Measurements from ENCODE around the gene TRIM71. TPM values are rescaled to one million over a fixed set of nuclear protein-coding genes. Genes with fewer than 3 reads are reported as not detected.

TRIM71 gene
- total RNA-seq, 2 donors from 2014 or later = not detected

- no peak overlapping the region for H3K4me3 ChIP-seq
- no peak for TF ChIP-seq CTCF (IDR thresholded peaks at IDR 0.05)
- H3K27ac ChIP-seq = no peak overlapping the region
- H3K27me3 ChIP-seq (replicated peaks; ENCODE audit: insufficient read depth) = no peaks in the 10 kb centered on the region
- H3K9me3 ChIP-seq = no peaks in the 10 kb centered on the region
- no peak for DNase-seq (ENCODE audit: low spot score)
- no peak for ATAC-seq (ENCODE audit: insufficient number of reproducible peaks, low FRiP score, low read depth)
- H3K36me3 ChIP-seq = no peaks in the 10 kb centered on the region
- no peaks in the 10 kb centered on the region for H3K4me1 ChIP-seq (ENCODE audit: control insufficient read depth in 1 of 2, low read depth in 2 of 2)
Measured at GRCh38 chr3:32891365-32891764, 73.6 kb downstream of the TRIM71 start.

GRCh38 chr3:32892625-32893598 is 75.1 kb downstream of the TRIM71 start:
- no peaks in the 10 kb centered on the region for H3K9me3 ChIP-seq
- H3K4me3 ChIP-seq = no peak overlapping the region
- ATAC-seq (ENCODE audit: insufficient number of reproducible peaks, low FRiP score, low read depth) = no peak
- H3K36me3 ChIP-seq = no peaks in the 10 kb centered on the region
- H3K27ac ChIP-seq = no peak overlapping the region
- no peak for DNase-seq (ENCODE audit: low spot score)
- TF ChIP-seq CTCF (IDR thresholded peaks at IDR 0.05) = no peak
- no peaks in the 10 kb centered on the region for H3K27me3 ChIP-seq (replicated peaks; ENCODE audit: insufficient read depth)
- no peaks in the 10 kb centered on the region for H3K4me1 ChIP-seq (ENCODE audit: control insufficient read depth in 1 of 2, low read depth in 2 of 2)

- no peaks in the 10 kb centered on the region for H3K9me3 ChIP-seq
- H3K27me3 ChIP-seq (replicated peaks; ENCODE audit: insufficient read depth) = no peaks in the 10 kb centered on the region
- H3K36me3 ChIP-seq = no peaks in the 10 kb centered on the region
- ATAC-seq (ENCODE audit: insufficient number of reproducible peaks, low FRiP score, low read depth) (no peak), DNase-seq (ENCODE audit: low spot score) (no peak)
- H3K4me1 ChIP-seq (ENCODE audit: control insufficient read depth in 1 of 2, low read depth in 2 of 2) = no peaks in the 10 kb centered on the region
- TF ChIP-seq CTCF (IDR thresholded peaks at IDR 0.05) = no peak
- no peak overlapping the region for H3K4me3 ChIP-seq
- no peak overlapping the region for H3K27ac ChIP-seq
Measured at GRCh38 chr3:32894977-32895376, 77.2 kb downstream of the TRIM71 start.

- ATAC-seq (ENCODE audit: insufficient number of reproducible peaks, low FRiP score, low read depth) = no peak
- DNase-seq (ENCODE audit: low spot score) = no peak
- Histone ChIP-seq H3K27ac (no peak overlapping the region), H3K4me1 (ENCODE audit: control insufficient read depth in 1 of 2, low read depth in 2 of 2) (no peaks in the 10 kb centered on the region), H3K36me3 (no peaks in the 10 kb centered on the region), H3K9me3 (no peaks in the 10 kb centered on the region), H3K27me3 (replicated peaks; ENCODE audit: insufficient read depth) (no peaks in the 10 kb centered on the region), H3K4me3 (no peak overlapping the region)
- no peak for TF ChIP-seq CTCF (IDR thresholded peaks at IDR 0.05)
Measured at GRCh38 chr3:32895701-32896100, 77.9 kb downstream of the TRIM71 start.

- Histone ChIP-seq H3K27ac (no peak overlapping the region), H3K4me1 (ENCODE audit: control insufficient read depth in 1 of 2, low read depth in 2 of 2) (no peaks in the 10 kb centered on the region), H3K9me3 (no peaks in the 10 kb centered on the region), H3K36me3 (no peaks in the 10 kb centered on the region), H3K27me3 (replicated peaks; ENCODE audit: insufficient read depth) (no peaks in the 10 kb centered on the region), H3K4me3 (no peak overlapping the region)
- ATAC-seq (ENCODE audit: insufficient number of reproducible peaks, low FRiP score, low read depth) (no peak), DNase-seq (ENCODE audit: low spot score) (no peak)
- no peak for TF ChIP-seq CTCF (IDR thresholded peaks at IDR 0.05)
Measured at GRCh38 chr3:32896143-32896542, 78.3 kb downstream of the TRIM71 start.
